Mammary epithelial cell (primary cell): ENCODE measurements around the gene CSMD2.

ENCODE experiments used
- EZH2 ChIP-seq: IDR thresholded peaks from 2 replicates; pipeline ENCODE4 v1.6.1; 2012; ENCODE audit warnings: low read length, inconsistent platforms, borderline replicate concordance
- TF ChIP-seq, protein P1 (sequence below), 2 donors: IDR thresholded peaks in 1 of 2; conservative IDR thresholded peaks in 1 of 2; 2 replicates each; pipeline ENCODE4 v1.5.1; 2011 to 2012; ENCODE audit warnings: inconsistent platforms in 2 of 2, low read length in 2 of 2, mild to moderate bottlenecking in 2 of 2, control low read depth in 1 of 2, low read depth in 1 of 2; ENCODE audit not compliant: insufficient read depth in 1 of 2; ENCODE audit errors: extremely low read depth in 1 of 2

DNA sequence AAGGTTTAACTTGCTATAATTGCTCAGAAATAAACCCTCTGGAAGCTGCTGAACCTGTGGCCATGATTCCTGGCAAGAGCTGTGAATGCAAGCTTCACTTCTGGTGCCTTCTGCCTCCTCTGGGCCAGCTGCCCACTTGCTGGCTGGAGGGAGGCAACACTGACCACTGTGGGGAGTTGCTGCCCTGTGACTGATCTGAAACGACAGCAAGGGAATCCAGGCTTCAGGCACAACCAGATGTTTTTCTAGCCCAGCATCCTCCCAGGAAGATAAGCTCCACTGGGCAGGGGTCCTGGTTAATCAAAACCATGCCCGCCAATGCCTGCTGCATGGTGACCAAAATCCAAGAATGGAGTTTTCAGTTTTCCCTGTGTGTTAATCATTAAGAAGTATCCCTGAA is 481.1 kb downstream of the CSMD2 start:
- TF ChIP-seq, protein P1, sequence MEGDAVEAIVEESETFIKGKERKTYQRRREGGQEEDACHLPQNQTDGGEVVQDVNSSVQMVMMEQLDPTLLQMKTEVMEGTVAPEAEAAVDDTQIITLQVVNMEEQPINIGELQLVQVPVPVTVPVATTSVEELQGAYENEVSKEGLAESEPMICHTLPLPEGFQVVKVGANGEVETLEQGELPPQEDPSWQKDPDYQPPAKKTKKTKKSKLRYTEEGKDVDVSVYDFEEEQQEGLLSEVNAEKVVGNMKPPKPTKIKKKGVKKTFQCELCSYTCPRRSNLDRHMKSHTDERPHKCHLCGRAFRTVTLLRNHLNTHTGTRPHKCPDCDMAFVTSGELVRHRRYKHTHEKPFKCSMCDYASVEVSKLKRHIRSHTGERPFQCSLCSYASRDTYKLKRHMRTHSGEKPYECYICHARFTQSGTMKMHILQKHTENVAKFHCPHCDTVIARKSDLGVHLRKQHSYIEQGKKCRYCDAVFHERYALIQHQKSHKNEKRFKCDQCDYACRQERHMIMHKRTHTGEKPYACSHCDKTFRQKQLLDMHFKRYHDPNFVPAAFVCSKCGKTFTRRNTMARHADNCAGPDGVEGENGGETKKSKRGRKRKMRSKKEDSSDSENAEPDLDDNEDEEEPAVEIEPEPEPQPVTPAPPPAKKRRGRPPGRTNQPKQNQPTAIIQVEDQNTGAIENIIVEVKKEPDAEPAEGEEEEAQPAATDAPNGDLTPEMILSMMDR (conservative IDR thresholded peaks at IDR 0.05 in 1 of 2, IDR thresholded peaks at IDR 0.05 in 1 of 2; ENCODE audit: extremely low read depth in 1 of 2, insufficient read depth in 1 of 2, low read depth in 1 of 2, low read length in 2 of 2): no peak
- no peak for TF ChIP-seq EZH2
